Activated CD4-positive, alpha-beta memory T cell treated with anti-CD3 and anti-CD28 coated beads for 36 hours (primary cell): ENCODE results near the gene MTA2. TPM values are rescaled to one million over a fixed set of nuclear protein-coding genes. Genes with fewer than 3 reads are reported as not detected.
"Not testable (repeated sequence)": the region's sequence is repeated elsewhere in the genome, so short reads cannot be mapped to it uniquely, and the experiment has no call there.

Source experiments
- CTCF ChIA-PET: fragments of 350-600 bp; sonication (Branson Sonifier 250); formaldehyde crosslinking; loops from one replicate; lab custom pipeline; 2021; ENCODE audit warnings: antibody characterized with exemption, inconsistent platforms; lab: Charles Lee
- POLR2A ChIA-PET: fragments of 350-600 bp; sonication (Branson Sonifier 250); formaldehyde crosslinking; loops from one replicate; lab custom pipeline; 2021; ENCODE audit warnings: antibody characterized with exemption; lab: Charles Lee
- DNase-seq: peaks from one replicate; pipeline ENCODE4 v3.0.0-alpha.2; 2020
- H3K27ac Mint-ChIP-seq: one replicate; pipeline ENCODE4 v1.8.0; 2021; ENCODE audit warnings: mixed read lengths
- H3K27me3 Mint-ChIP-seq: one replicate; pipeline ENCODE4 v1.8.0; 2021; ENCODE audit warnings: mixed read lengths
- H3K36me3 Mint-ChIP-seq: one replicate; pipeline ENCODE4 v1.8.0; 2021; ENCODE audit warnings: mixed read lengths
- H3K4me1 Mint-ChIP-seq: one replicate; pipeline ENCODE4 v1.8.0; 2021; ENCODE audit warnings: low read depth, mixed read lengths
- H3K4me3 Mint-ChIP-seq: one replicate; pipeline ENCODE4 v1.8.0; 2021; ENCODE audit warnings: mild to moderate bottlenecking, mixed read lengths
- H3K9me3 Mint-ChIP-seq: one replicate; pipeline ENCODE4 v1.8.0; 2021; ENCODE audit warnings: mixed read lengths
- intact Hi-C: fragments of 100-400 bp; cut with micrococcal nuclease; formaldehyde crosslinking; loops from one replicate; pipeline ENCODE4 v1.15.1; 2023
- total RNA-seq, 2 experiments: library from RNA; stranded (reverse); gene quantifications; one replicate each; pipeline ENCODE4 v1.2.3, GENCODE V29; 2021

Gene MTA2
- total RNA-seq, 2 experiments from 2014 or later = 166 to 167 TPM

- H3K27me3 Mint-ChIP-seq = no peaks in the 10 kb centered on the region
- CTCF ChIA-PET = interaction anchor here (1.1 to 1.4 kb wide), 3 partner anchors 50 to 70 kb away, joined by 3 to 5 read pairs (median 3); partner anchors contain the start of gene TUT1
- peaks cover 22% of the 10 kb centered on the region for H3K36me3 Mint-ChIP-seq
- H3K27ac Mint-ChIP-seq = peak overlapping the region; percentile 43
- intact Hi-C loops = no loop called here
- DNase-seq = no peak
- no peak overlapping the region for H3K4me3 Mint-ChIP-seq
- H3K9me3 Mint-ChIP-seq = no peaks in the 10 kb centered on the region
- H3K4me1 Mint-ChIP-seq = peaks cover 41% of the 10 kb centered on the region
- POLR2A ChIA-PET = interaction anchor here (0.6 to 7.2 kb wide), 6 partner anchors 10 to 208 kb away, joined by 3 to 68 read pairs (median 5); partner anchors contain the start of genes B3GAT3, C11orf98, CSKMT and TUT1
These were observed 42.6 kb upstream of the MTA2 start for GRCh38 chr11:62644220-62644619.

GRCh38 chr11:62632492-62632891 is 30.8 kb upstream of the MTA2 start:
- no peaks in the 10 kb centered on the region for H3K9me3 Mint-ChIP-seq
- ChIA-PET POLR2A (interaction anchor here (0.6 to 0.8 kb wide), 2 partner anchors 39 to 41 kb away, joined by 3 to 4 read pairs; partner anchors contain the start of genes LBHD1, TUT1 and UQCC3), CTCF (interaction anchor here (1.0 kb wide), 1 partner anchor 40 kb away, joined by 3 read pairs; no protein-coding TSS in a partner anchor)
- no peaks in the 10 kb centered on the region for H3K27me3 Mint-ChIP-seq
- H3K27ac Mint-ChIP-seq = no peak overlapping the region
- peaks cover 57% of the 10 kb centered on the region for H3K36me3 Mint-ChIP-seq
- DNase-seq = no peak
- peaks cover 16% of the 10 kb centered on the region for H3K4me1 Mint-ChIP-seq
- intact Hi-C loops = no loop called here
- no peak overlapping the region for H3K4me3 Mint-ChIP-seq

- H3K4me3 Mint-ChIP-seq = no peak overlapping the region
- DNase-seq = no peak
- peaks cover 44% of the 10 kb centered on the region for H3K36me3 Mint-ChIP-seq
- H3K27ac Mint-ChIP-seq = no peak overlapping the region
- H3K9me3 Mint-ChIP-seq = no peaks in the 10 kb centered on the region
- ChIA-PET POLR2A (no interaction called here), CTCF (interaction anchor here (1.1 kb wide), 1 partner anchor 15 kb away, joined by 3 read pairs; no protein-coding TSS in a partner anchor)
- intact Hi-C loops = no loop called here
- no peaks in the 10 kb centered on the region for H3K4me1 Mint-ChIP-seq
- H3K27me3 Mint-ChIP-seq = no peaks in the 10 kb centered on the region
These were observed 26.0 kb upstream of the MTA2 start for GRCh38 chr11:62627713-62628112.

- ChIA-PET CTCF (interaction anchor here (0.7 to 3.0 kb wide), 11 partner anchors 10 to 198 kb away, joined by 3 to 31 read pairs (median 4); partner anchors contain the start of genes EML3, INTS5, LBHD1 and ROM1), POLR2A (interaction anchor here (0.6 to 3.8 kb wide), 12 partner anchors 9 to 233 kb away, joined by 3 to 30 read pairs (median 4); partner anchors contain the start of genes C11orf98, CSKMT, EML3 and GANAB)
- intact Hi-C loops = loop anchor here (1.0 to 2.0 kb wide), 7 partner anchors 9 to 258 kb away; partner anchors contain the start of genes C11orf98, CSKMT, GANAB and ROM1
- Mint-ChIP-seq H3K4me1 (peaks cover 22% of the 10 kb centered on the region), H3K9me3 (no peaks in the 10 kb centered on the region), H3K27ac (peak overlapping the region; percentile 93), H3K4me3 (peak overlapping the region; percentile 97), H3K36me3 (peaks cover 28% of the 10 kb centered on the region), H3K27me3 (no peaks in the 10 kb centered on the region)
- DNase-seq = no peak
These were observed 20.9 kb upstream of the MTA2 start for GRCh38 chr11:62622476-62623089.

- peak; percentile 98 for DNase-seq
- H3K4me1 Mint-ChIP-seq = peaks cover 22% of the 10 kb centered on the region
- intact Hi-C loops = loop anchor here (1.0 to 2.0 kb wide), 7 partner anchors 9 to 259 kb away; partner anchors contain the start of genes C11orf98, CSKMT, GANAB and ROM1
- ChIA-PET POLR2A (interaction anchor here (0.6 to 3.8 kb wide), 19 partner anchors 9 to 234 kb away, joined by 3 to 30 read pairs (median 4); partner anchors contain the start of genes C11orf98, CSKMT, EEF1G and EML3), CTCF (interaction anchor here (0.7 to 3.0 kb wide), 14 partner anchors 9 to 197 kb away, joined by 3 to 31 read pairs (median 4); partner anchors contain the start of genes C11orf98, CSKMT, EEF1G and EML3)
- H3K27ac Mint-ChIP-seq = peak within 1 kb of the TSS; percentile 96
- H3K9me3 Mint-ChIP-seq = no peaks in the 10 kb centered on the region
- H3K27me3 Mint-ChIP-seq = no peaks in the 10 kb centered on the region
- H3K4me3 Mint-ChIP-seq = peak within 1 kb of the TSS; percentile 97
- H3K36me3 Mint-ChIP-seq = peaks cover 22% of the 10 kb centered on the region
These were observed 20.2 kb upstream of the MTA2 start, which contains the start of gene B3GAT3 for GRCh38 chr11:62621567-62622470. Gene B3GAT3 (minus strand): TSS chr11:62621986. CDS start chr11:62621947, 39 bp downstream.

GRCh38 chr11:62621027-62621566 is 19.4 kb upstream of the MTA2 start:
- POLR2A ChIA-PET = interaction anchor here (0.6 to 3.8 kb wide), 15 partner anchors 8 to 220 kb away, joined by 3 to 30 read pairs (median 4); partner anchors contain the start of genes C11orf98, CSKMT, EEF1G and EML3
- H3K27ac Mint-ChIP-seq = peak overlapping the region; percentile 96
- no peaks in the 10 kb centered on the region for H3K9me3 Mint-ChIP-seq
- CTCF ChIA-PET = interaction anchor here (0.9 to 3.0 kb wide), 9 partner anchors 9 to 165 kb away, joined by 3 to 31 read pairs (median 6); partner anchors contain the start of genes C11orf98, CSKMT, EEF1G and EML3
- DNase-seq = no peak
- H3K4me3 Mint-ChIP-seq = peak overlapping the region; percentile 97
- peaks cover 25% of the 10 kb centered on the region for H3K4me1 Mint-ChIP-seq
- intact Hi-C loops = no loop called here
- H3K36me3 Mint-ChIP-seq = peaks cover 22% of the 10 kb centered on the region
- H3K27me3 Mint-ChIP-seq = no peaks in the 10 kb centered on the region

GRCh38 chr11:62616957-62617356 is 15.3 kb upstream of the MTA2 start:
- H3K4me3 Mint-ChIP-seq, H3K27me3 Mint-ChIP-seq, CTCF ChIA-PET, intact Hi-C loops, H3K9me3 Mint-ChIP-seq, H3K27ac Mint-ChIP-seq, DNase-seq: not testable (repeated sequence)
- POLR2A ChIA-PET = interaction anchor here (0.6 to 1.3 kb wide), 2 partner anchors 15 to 23 kb away, joined by 3 read pairs; partner anchors contain the start of gene MTA2
- H3K4me1 Mint-ChIP-seq = peaks cover 35% of the 10 kb centered on the region
- H3K36me3 Mint-ChIP-seq = peaks cover 18% of the 10 kb centered on the region

- Mint-ChIP-seq H3K27me3 (no peaks in the 10 kb centered on the region), H3K9me3 (no peaks in the 10 kb centered on the region), H3K4me3 (no peak overlapping the region), H3K4me1 (peaks cover 37% of the 10 kb centered on the region), H3K27ac (no peak overlapping the region), H3K36me3 (peaks cover 17% of the 10 kb centered on the region)
- no peak for DNase-seq
- CTCF ChIA-PET = no interaction called here
- intact Hi-C loops = no loop called here
- POLR2A ChIA-PET = no interaction called here
These were observed 13.9 kb upstream of the MTA2 start for GRCh38 chr11:62615521-62615920.

- Mint-ChIP-seq H3K9me3 (no peaks in the 10 kb centered on the region), H3K4me1 (peaks cover 39% of the 10 kb centered on the region), H3K36me3 (peaks cover 26% of the 10 kb centered on the region), H3K27ac (peak overlapping the region; percentile 72), H3K27me3 (no peaks in the 10 kb centered on the region), H3K4me3 (no peak overlapping the region)
- POLR2A ChIA-PET = interaction anchor here (1.8 kb wide), 1 partner anchor 22 kb away, joined by 6 read pairs; the partner anchor contains the start of gene TUT1
- intact Hi-C loops = loop anchor here (5.0 kb wide), 2 partner anchors 78 to 228 kb away; no protein-coding TSS in a partner anchor
- CTCF ChIA-PET = interaction anchor here (1.8 kb wide), 1 partner anchor 51 kb away, joined by 6 read pairs; the partner anchor contains the start of genes C11orf98 and CSKMT
- peak; percentile 75 for DNase-seq
These were observed 12.6 kb upstream of the MTA2 start for GRCh38 chr11:62614275-62614674.

- Mint-ChIP-seq H3K27ac (peak overlapping the region; percentile 86), H3K27me3 (no peaks in the 10 kb centered on the region), H3K36me3 (peaks cover 27% of the 10 kb centered on the region), H3K4me3 (peak overlapping the region; percentile 49), H3K9me3 (no peaks in the 10 kb centered on the region), H3K4me1 (peaks cover 40% of the 10 kb centered on the region)
- CTCF ChIA-PET = interaction anchor here (0.6 to 2.4 kb wide), 6 partner anchors 8 to 52 kb away, joined by 3 to 18 read pairs (median 4); partner anchors contain the start of genes B3GAT3, C11orf98, CSKMT and MTA2
- POLR2A ChIA-PET = interaction anchor here (0.6 to 4.3 kb wide), 6 partner anchors 8 to 161 kb away, joined by 3 to 38 read pairs (median 5); partner anchors contain the start of genes B3GAT3, C11orf98, CSKMT and MTA2
- intact Hi-C loops = loop anchor here (1.0 to 5.0 kb wide), 6 partner anchors 9 to 243 kb away; partner anchors contain the start of genes C11orf98, CSKMT and GANAB
- no peak for DNase-seq
These were observed 11.7 kb upstream of the MTA2 start for GRCh38 chr11:62613291-62613778.
